A549 treated with Mapracorat at 1 μM for 4 hours (cell line): Measurements from ENCODE around the gene TTBK1. TPM values are rescaled to one million over a fixed set of nuclear protein-coding genes. Genes with fewer than 3 reads are reported as not detected.

Experiments used
- total RNA-seq: library from RNA; stranded (reverse); fragments of 200-300 nt; extraction: Qiagen RNA extraction; gene quantifications from 5 replicates; pipeline ENCODE4 v1.2.3, GENCODE V29; 2022

TTBK1 gene
- 0.02 to 0.07 TPM (median 0.04 TPM) in 5 replicates for total RNA-seq

GRCh38 chr6:43242908-43243663, at the start of gene TTBK1:
TTBK1 (plus strand) TSS chr6:43243481; CDS start chr6:43246661, 3,180 bp downstream.

GRCh38 chr6:43228951-43229802, 14.1 kb upstream of the TTBK1 start, which contains the start of gene DNPH1:
DNPH1 (minus strand) TSS chr6:43229481; CDS start chr6:43229456, 25 bp downstream.

GRCh38 chr6:43297644-43298564, 54.6 kb downstream of the TTBK1 start, which contains the start of gene SLC22A7:
SLC22A7 (plus strand) TSS chr6:43298260; CDS start chr6:43298359, 99 bp downstream.

GRCh38 chr6:43308101-43308989, 65.1 kb downstream of the TTBK1 start, which contains the start of gene CRIP3:
CRIP3 (minus strand) TSS chr6:43308826; CDS start chr6:43308792, 34 bp downstream.

Other genes starting within 250 kb of the TTBK1 start
- 88.1 to 96.0 TPM (median 92.0 TPM) in 5 replicates for gene MEA1, start 229.5 kb upstream of the TTBK1 start, total RNA-seq
- gene KLHDC3, start 229.2 kb upstream of the TTBK1 start, total RNA-seq, result 24.6 to 28.7 TPM (median 26.6 TPM) in 5 replicates
- 67.5 to 78.6 TPM (median 72.7 TPM) in 5 replicates for gene RRP36, start 221.9 kb upstream of the TTBK1 start, total RNA-seq
- 6.2 to 9.1 TPM (median 7.2 TPM) in 5 replicates for gene CUL7, start 189.6 kb upstream of the TTBK1 start, total RNA-seq
- gene MRPL2, start 184.0 kb upstream of the TTBK1 start, total RNA-seq, result 55.1 to 64.6 TPM (median 59.6 TPM) in 5 replicates
- 5.0 to 7.7 TPM (median 7.0 TPM) in 5 replicates for gene KLC4, start 183.8 kb upstream of the TTBK1 start, total RNA-seq
- 3.9 to 5.8 TPM (median 4.8 TPM) in 5 replicates for gene PTK7, start 167.2 kb upstream of the TTBK1 start, total RNA-seq
- gene SRF, start 72.2 kb upstream of the TTBK1 start, total RNA-seq, result 12.3 to 16.9 TPM (median 16.1 TPM) in 5 replicates
- 7.2 to 12.6 TPM (median 7.9 TPM) in 5 replicates for gene CUL9, start 61.3 kb upstream of the TTBK1 start, total RNA-seq
- 72.7 to 108 TPM (median 97.1 TPM) in 5 replicates for gene DNPH1, start 14.0 kb upstream of the TTBK1 start, total RNA-seq
- gene SLC22A7, start 54.8 kb downstream of the TTBK1 start, total RNA-seq, result not detected in 5 replicates
- gene CRIP3, start 65.3 kb downstream of the TTBK1 start, total RNA-seq, result 0.39 to 0.51 TPM (median 0.43 TPM) in 5 replicates
- 3.6 to 5.1 TPM (median 5.0 TPM) in 5 replicates for gene ZNF318, start 126.2 kb downstream of the TTBK1 start, total RNA-seq
- gene ABCC10, start 184.1 kb downstream of the TTBK1 start, total RNA-seq, result 5.7 to 12.4 TPM (median 8.5 TPM) in 5 replicates
- gene DLK2, start 212.1 kb downstream of the TTBK1 start, total RNA-seq, result 4.5 to 7.5 TPM (median 7.1 TPM) in 5 replicates
- 15.2 to 19.9 TPM (median 18.2 TPM) in 5 replicates for gene TJAP1, start 234.1 kb downstream of the TTBK1 start, total RNA-seq